K562 (cell line): ENCODE data around the gene USP26. TPM values are rescaled to one million over a fixed set of nuclear protein-coding genes. Genes with fewer than 3 reads are reported as not detected.
A peak's percentile ranks its signal among the peaks of the same experiment; 100 is the strongest.

Source experiments
- ATAC-seq: fragments of 200-7000 bp; cut with Tn5 transposase; 3 replicates; pipeline ENCODE4 v1.9.1; 2020; ENCODE audit warnings: moderate library complexity
- BruUV-seq: library from RNA; stranded (reverse); fragments of 400-500 nt; replicated peaks from 2 replicates; lab custom pipeline; 2021; lab: Mats Ljungman, UMichigan
- CTCF ChIA-PET: fragments of 300-600 bp; formaldehyde crosslinking; extraction: SDS; loops from one replicate; lab custom pipeline; 2021; ENCODE audit warnings: low intra/inter-chr PET ratio; lab: Yijun Ruan, JAX
- POLR2A ChIA-PET: fragments of 300-600, 350-650 bp; sonication (Branson Sonifier 250); formaldehyde crosslinking; extraction: SDS; loops from one replicate; lab custom pipeline; 2021; ENCODE audit warnings: antibody characterized with exemption, inconsistent platforms; lab: Yijun Ruan, JAX
- DNase-seq, 4 experiments: peaks; one replicate each; pipeline versions ENCODE4 v3.0.0 to v3.0.0-alpha.2; 2011 to 2018; ENCODE audit warnings: low spot score in 3 of 4, mixed read lengths in 3 of 4; ENCODE audit errors: extremely low read depth in 1 of 4
- FAIRE-seq: peaks from 2 replicates; lab custom pipeline; 2011; peaks lifted over from hg19 to GRCh38; lab: Jason Lieb, UNC
- H2AFZ ChIP-seq: 2 replicates; pipeline ENCODE4 v1.6.0; 2011; ENCODE audit warnings: low read depth, low read length, control low read depth, inconsistent platforms
- H3K27ac ChIP-seq: fragments of 200-600 bp; 3 replicates; pipeline ENCODE4 v1.8.0; 2011; ENCODE audit warnings: low read depth, mild to moderate bottlenecking, control low read depth, inconsistent platforms, low read length, moderate library complexity, mixed read lengths; ENCODE audit errors: extremely low read depth
- H3K27me3 ChIP-seq, 2 experiments: fragments of 300-600 bp in 1 of 2; 2 replicates in 1 of 2; 3 replicates in 1 of 2; pipeline versions ENCODE4 v1.6.0 to v1.8.0; 2011; ENCODE audit warnings: inconsistent platforms in 2 of 2, low read length in 2 of 2, mild to moderate bottlenecking in 1 of 2, mixed read lengths in 1 of 2, moderate library complexity in 1 of 2; ENCODE audit not compliant: control insufficient read depth in 2 of 2, insufficient read depth in 2 of 2
- H3K36me3 ChIP-seq: fragments of 300-600 bp; 3 replicates; pipeline ENCODE4 v1.8.0; 2011; ENCODE audit warnings: mild to moderate bottlenecking, low read length, inconsistent platforms; ENCODE audit not compliant: control insufficient read depth, insufficient read depth
- H3K4me1 ChIP-seq, 2 experiments: fragments of 200-600 bp in 1 of 2; replicated peaks in 1 of 2; 2 replicates in 1 of 2; 3 replicates in 1 of 2; pipeline versions ENCODE4 v1.5.1 to v1.8.0; 2011; ENCODE audit warnings: inconsistent platforms in 2 of 2, low read length in 2 of 2, mild to moderate bottlenecking in 1 of 2, mixed read lengths in 1 of 2, moderate library complexity in 1 of 2; ENCODE audit not compliant: control insufficient read depth in 2 of 2, insufficient read depth in 2 of 2
- H3K4me2 ChIP-seq: 2 replicates; pipeline ENCODE4 v1.6.1; 2011; ENCODE audit warnings: low read length, control low read depth, inconsistent platforms, mixed read lengths; ENCODE audit not compliant: insufficient read depth
- H3K4me3 ChIP-seq: fragments of 200-600 bp; sonication (generic), shearing (Covaris generic); 2 replicates; pipeline ENCODE4 v1.5.1; 2016; ENCODE audit warnings: control low read depth, inconsistent platforms
- H3K79me2 ChIP-seq: fragments of 200-600 bp; 3 replicates; pipeline ENCODE4 v1.8.0; 2011; ENCODE audit warnings: low read length, inconsistent platforms; ENCODE audit not compliant: control insufficient read depth, insufficient read depth
- H3K9ac ChIP-seq, 2 experiments: 2 replicates each; pipeline versions ENCODE4 v1.6.0 to v1.6.1; 2011; ENCODE audit warnings: low read depth in 2 of 2, low read length in 2 of 2, control low read depth in 1 of 2, inconsistent platforms in 1 of 2, mild to moderate bottlenecking in 1 of 2, mixed read lengths in 1 of 2; ENCODE audit not compliant: insufficient read depth in 1 of 2
- H3K9me1 ChIP-seq: one replicate; pipeline ENCODE4 v1.6.0; 2011; ENCODE audit warnings: inconsistent platforms, mild to moderate bottlenecking, low read length, moderate library complexity; ENCODE audit not compliant: control insufficient read depth, insufficient read depth
- H3K9me3 ChIP-seq: replicated peaks from 2 replicates; pipeline ENCODE4 v1.5.1; 2011; ENCODE audit warnings: low read depth, low read length, inconsistent platforms; ENCODE audit not compliant: control insufficient read depth, insufficient read depth
- H4K20me1 ChIP-seq: replicated peaks from 2 replicates; pipeline ENCODE4 v1.6.1; 2011; ENCODE audit warnings: low read length, inconsistent platforms, mixed read lengths; ENCODE audit not compliant: control insufficient read depth, insufficient read depth
- MGA ChIP-seq: fragments of 450-650 bp; IDR thresholded peaks from 2 replicates; pipeline ENCODE4 v1.6.1; 2016; ENCODE audit warnings: mild to moderate bottlenecking, moderate library complexity
- SAFB2 ChIP-seq: fragments of 200-400 bp; formaldehyde crosslinking; IDR thresholded peaks from 2 replicates; pipeline ENCODE4 v1.6.1; 2018; ENCODE audit warnings: borderline replicate concordance, low read length, low read depth, moderate library complexity; ENCODE audit not compliant: severe bottlenecking
- YY1 ChIP-seq, 3 experiments: IDR thresholded peaks; 2 replicates each; pipeline ENCODE4 v1.6.1; 2011; ENCODE audit warnings: low read length in 2 of 3, mild to moderate bottlenecking in 2 of 3, moderate library complexity in 2 of 3, borderline replicate concordance in 1 of 3, control low read depth in 1 of 3, low read depth in 1 of 3; ENCODE audit not compliant: insufficient read depth in 3 of 3, insufficient replicate concordance in 2 of 3, control insufficient read depth in 1 of 3, insufficient read length in 1 of 3; ENCODE audit errors: extremely low read depth in 1 of 3
- ZNF134 ChIP-seq: fragments of 250-450 bp; sonication (Bioruptor Pico); conservative IDR thresholded peaks from 2 replicates; pipeline ENCODE4 v1.4.0; 2020
- ZNF696 ChIP-seq: fragments of 250-450 bp; sonication (Bioruptor Pico); conservative IDR thresholded peaks from 2 replicates; pipeline ENCODE4 v1.4.0; 2020; ENCODE audit warnings: mild to moderate bottlenecking, moderate library complexity
- WGBS: fragments of 100-300 bp; shearing (Covaris generic); methylation state at CpG from one replicate; pipeline ENCODE4 v1.1.6; 2016; ENCODE audit warnings: low coverage, mixed read lengths; ENCODE audit not compliant: insufficient coverage; ENCODE audit errors: missing lambda C conversion rate; 5-methylcytosine and 5-hydroxymethylcytosine counted together
- in situ Hi-C: fragments of 300-500 bp; cut with MboI; formaldehyde crosslinking; loops from 4 replicates; pipeline ENCODE4 v1.15.0; 2018; ENCODE audit warnings: inconsistent platforms, mixed read lengths
- intact Hi-C: fragments of 100-400 bp; cut with micrococcal nuclease; formaldehyde crosslinking; loops from 2 replicates; pipeline ENCODE4 v1.14.2; 2022
- polyA plus RNA-seq, 8 experiments: library from polyadenylated mRNA; depleted of rRNA in 4 of 8; stranded (reverse) in 5 of 8; unstranded in 3 of 8; fragments of >200 nt; fragmentation: Nextera tagmentation in 2 of 8; fragmentation: Illumina TruSeq in 1 of 8; extraction: Ambion mirVana in 2 of 8; extraction: Trizol in 1 of 8; gene quantifications; 2 replicates each; pipeline versions ENCODE4 v1.2.1 to v1.2.3, GENCODE V29; 2011 to 2014; ENCODE audit warnings: inconsistent platforms in 1 of 8, missing spikeins in 1 of 8
- total RNA-seq, 7 experiments: library from RNA; depleted of rRNA in 6 of 7; stranded (reverse); fragments of >200 nt in 6 of 7; fragmentation: Illumina TruSeq in 2 of 7; extraction: Trizol in 2 of 7; gene quantifications; 2 replicates each; pipeline versions ENCODE4 v1.2.1 to v1.2.3, GENCODE V29; 2011 to 2021; ENCODE audit warnings: low replicate concordance in 1 of 7
- TF ChIP-seq, protein P1 (sequence below): fragments of 450-650 bp; IDR thresholded peaks from 2 replicates; pipeline ENCODE4 v1.6.1; 2016; ENCODE audit warnings: borderline replicate concordance

USP26 gene
- total and polyA plus RNA-seq, 9 of the 15 experiments (the other 6 are each of a cell fraction or from before 2014, with no cell fraction given) = 0.06 to 0.84 (median 0.20) TPM; not detected in 2

GRCh38 chrX:133033010-133033409, 63.9 kb downstream of the USP26 start (continued):
- TF ChIP-seq, protein P1, sequence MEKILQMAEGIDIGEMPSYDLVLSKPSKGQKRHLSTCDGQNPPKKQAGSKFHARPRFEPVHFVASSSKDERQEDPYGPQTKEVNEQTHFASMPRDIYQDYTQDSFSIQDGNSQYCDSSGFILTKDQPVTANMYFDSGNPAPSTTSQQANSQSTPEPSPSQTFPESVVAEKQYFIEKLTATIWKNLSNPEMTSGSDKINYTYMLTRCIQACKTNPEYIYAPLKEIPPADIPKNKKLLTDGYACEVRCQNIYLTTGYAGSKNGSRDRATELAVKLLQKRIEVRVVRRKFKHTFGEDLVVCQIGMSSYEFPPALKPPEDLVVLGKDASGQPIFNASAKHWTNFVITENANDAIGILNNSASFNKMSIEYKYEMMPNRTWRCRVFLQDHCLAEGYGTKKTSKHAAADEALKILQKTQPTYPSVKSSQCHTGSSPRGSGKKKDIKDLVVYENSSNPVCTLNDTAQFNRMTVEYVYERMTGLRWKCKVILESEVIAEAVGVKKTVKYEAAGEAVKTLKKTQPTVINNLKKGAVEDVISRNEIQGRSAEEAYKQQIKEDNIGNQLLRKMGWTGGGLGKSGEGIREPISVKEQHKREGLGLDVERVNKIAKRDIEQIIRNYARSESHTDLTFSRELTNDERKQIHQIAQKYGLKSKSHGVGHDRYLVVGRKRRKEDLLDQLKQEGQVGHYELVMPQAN = no peak
- TF ChIP-seq, all 486 proteins: peak for 0

DNA sequence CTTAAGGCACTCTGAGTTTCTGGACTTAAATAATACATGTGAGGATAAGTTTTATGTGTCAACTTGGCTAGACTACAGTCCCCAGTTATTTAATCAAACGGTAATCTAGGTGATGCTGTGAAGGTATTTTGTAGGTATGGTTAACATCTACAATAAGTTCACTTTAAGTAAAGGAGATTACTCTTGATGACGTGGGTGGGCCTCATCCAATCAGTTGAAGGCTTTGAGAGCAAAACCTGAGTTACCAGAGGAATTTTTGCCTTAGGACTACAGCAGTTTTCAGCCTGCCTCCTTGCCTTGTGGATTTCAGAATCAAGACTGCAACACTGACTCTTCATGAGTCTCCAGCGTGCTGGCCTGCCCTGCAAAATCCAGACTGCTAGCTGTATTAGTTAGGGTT, 78.7 kb downstream of the USP26 start:
- no peak overlapping the region for H2AFZ ChIP-seq
- ChIA-PET CTCF (no interaction called here), POLR2A (no interaction called here)
- no peaks in the 10 kb centered on the region for H4K20me1 ChIP-seq
- no peak overlapping the region for H3K27ac ChIP-seq
- H3K4me3 ChIP-seq = no peak overlapping the region
- 0% methylated on average over 3 of the region's 3 CpGs for WGBS
- ATAC-seq (no peak), FAIRE-seq (no peak), DNase-seq (no peak)
- H3K36me3 ChIP-seq = no peaks in the 10 kb centered on the region
- no peak overlapping the region for H3K4me2 ChIP-seq
- intact Hi-C loops (no loop called here), in situ Hi-C loops (no loop called here)
- no peaks in the 10 kb centered on the region for H3K4me1 ChIP-seq
- TF ChIP-seq YY1 (IDR thresholded peaks at IDR 0.05; ENCODE audit: borderline replicate concordance in 1 of 3, control insufficient read depth in 1 of 3, extremely low read depth in 1 of 3, insufficient read depth in 3 of 3, insufficient read length in 1 of 3, insufficient replicate concordance in 2 of 3, low read depth in 1 of 3, low read length in 2 of 3) = no peak
- no peak for TF ChIP-seq MGA
- peak; percentile 72; the same call in 1 of the 2 replicates for TF ChIP-seq ZNF134 (CRISPR knock-in tag)
- no peak for TF ChIP-seq SAFB2
- no peak for TF ChIP-seq ZNF696 (CRISPR knock-in tag)
- no peaks in the 10 kb centered on the region for H3K79me2 ChIP-seq
- H3K9me3 ChIP-seq = no peaks in the 10 kb centered on the region
- H3K9me1 ChIP-seq = no peaks in the 10 kb centered on the region
- H3K9ac ChIP-seq = no peak overlapping the region
- H3K27me3 ChIP-seq = no peaks in the 10 kb centered on the region
- BruUV-seq = no TSS peak
